ENCODE results near the gene ST6GALNAC2. TPM values are rescaled to one million over a fixed set of nuclear protein-coding genes. Genes with fewer than 3 reads are reported as not detected.

Gene ST6GALNAC2
- total RNA-seq, 4 donors from 2014 or later: 58.5 to 128 (median 69.1) TPM

GRCh38 chr17:76597156-76598003 lies 11.7 kb upstream of the ST6GALNAC2 start:
- Histone ChIP-seq H3K4me3 (no peak overlapping the region), H3K36me3 (no peaks in the 10 kb centered on the region), H3K27ac (peak overlapping the region in 1 of 4 donors; percentile 13), H3K9me3 (no peaks in the 10 kb centered on the region), H3K4me1 (peaks cover 0 to 25% (median 11%) of the 10 kb centered on the region in 4 donors), H3K27me3 (no peaks in the 10 kb centered on the region)
- TF ChIP-seq POLR2A (IDR thresholded peaks at IDR 0.05) (no peak), EP300 (IDR thresholded peaks at IDR 0.05) (no peak), CTCF (IDR thresholded peaks at IDR 0.05) (no peak)
- WGBS, 2 donors: 51 to 63% methylated on average over 9 to 12 of the region's 12 CpGs
- DNase-seq (ENCODE audit: low spot score in 2 of 2): no peak

GRCh38 chr17:76594690-76595089 lies 9.0 kb upstream of the ST6GALNAC2 start:
- 71 to 78% methylated on average over 3 of the region's 3 CpGs for WGBS, 2 donors
- DNase-seq (ENCODE audit: low spot score in 2 of 2): no peak

GRCh38 chr17:76593959-76594358 lies 8.3 kb upstream of the ST6GALNAC2 start:
- Histone ChIP-seq H3K36me3 (no peaks in the 10 kb centered on the region), H3K9me3 (no peaks in the 10 kb centered on the region), H3K27ac (no peak overlapping the region), H3K4me1 (peaks cover 0 to 11% (median 4%) of the 10 kb centered on the region in 4 donors), H3K27me3 (no peaks in the 10 kb centered on the region), H3K4me3 (no peak overlapping the region)
- WGBS, 2 donors: 72 to 81% methylated on average over 4 of the region's 4 CpGs
- TF ChIP-seq POLR2A (IDR thresholded peaks at IDR 0.05): no peak
- no peak for TF ChIP-seq EP300 (IDR thresholded peaks at IDR 0.05)
- no peak for TF ChIP-seq CTCF (IDR thresholded peaks at IDR 0.05)
- no peak for DNase-seq (ENCODE audit: low spot score in 2 of 2)

More at GRCh38 chr17:76594690-76595089, 9.0 kb upstream of the ST6GALNAC2 start:
- Histone ChIP-seq H3K9me3 (no peaks in the 10 kb centered on the region), H3K4me1 (peaks cover 0 to 14% (median 5%) of the 10 kb centered on the region in 4 donors), H3K4me3 (no peak overlapping the region), H3K27me3 (no peaks in the 10 kb centered on the region), H3K27ac (no peak overlapping the region), H3K36me3 (no peaks in the 10 kb centered on the region)
- TF ChIP-seq CTCF (IDR thresholded peaks at IDR 0.05): no peak

- no peak for DNase-seq (ENCODE audit: low spot score in 2 of 2)
Measured at GRCh38 chr17:76593384-76593826, 7.7 kb upstream of the ST6GALNAC2 start.

More at GRCh38 chr17:76593384-76593826, 7.7 kb upstream of the ST6GALNAC2 start:
- WGBS, 2 donors: 58 to 61% methylated on average over 8 of the region's 8 CpGs
- H3K9me3 ChIP-seq: no peaks in the 10 kb centered on the region
- no peak for TF ChIP-seq CTCF (IDR thresholded peaks at IDR 0.05)
- no peak for TF ChIP-seq EP300 (IDR thresholded peaks at IDR 0.05)
- TF ChIP-seq POLR2A (IDR thresholded peaks at IDR 0.05): no peak
- no peaks in the 10 kb centered on the region for H3K27me3 ChIP-seq
- H3K36me3 ChIP-seq: no peaks in the 10 kb centered on the region
- H3K27ac ChIP-seq: no peak overlapping the region
- peaks cover 0 to 8% (median 2%) of the 10 kb centered on the region in 4 donors for H3K4me1 ChIP-seq
- no peak overlapping the region for H3K4me3 ChIP-seq

Data from tibial nerve (tissue), 4 donors.